ENCODE measurements around the gene AMZ1. TPM values are rescaled to one million over a fixed set of nuclear protein-coding genes. Genes with fewer than 3 reads are reported as not detected.

The AMZ1 gene
- total RNA-seq, 4 donors from 2014 or later = 0.17 TPM; not detected in 3

DNA sequence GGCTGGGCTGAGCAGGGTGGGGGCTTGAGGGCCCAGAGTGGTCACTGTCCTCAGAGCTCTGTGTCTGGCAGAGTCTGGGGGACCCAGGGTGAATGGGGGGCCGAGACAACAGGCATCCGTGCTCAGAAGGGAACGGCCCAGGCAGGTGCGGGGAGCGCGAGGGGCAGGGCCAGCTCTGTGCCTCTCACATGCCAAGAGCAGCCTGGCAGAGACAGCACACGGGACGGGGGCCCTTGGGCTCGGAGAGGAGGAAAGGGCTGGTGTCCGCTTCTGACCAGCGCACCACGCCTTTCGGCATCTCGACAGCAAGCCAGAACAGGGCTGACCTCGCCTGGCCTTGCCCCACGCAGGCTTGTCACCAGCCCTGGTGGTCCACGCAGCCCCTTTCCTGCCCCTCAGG lies 13.4 kb downstream of the AMZ1 start:
- no peak overlapping the region for H3K27ac ChIP-seq
- no peak overlapping the region for H3K4me3 ChIP-seq
- DNase-seq (ENCODE audit: low spot score in 2 of 2) = no peak
- no peaks in the 10 kb centered on the region for H3K4me1 ChIP-seq
- WGBS = 73% methylated on average over 13 of the region's 17 CpGs
- no peak for TF ChIP-seq EP300 (IDR thresholded peaks at IDR 0.05)
- TF ChIP-seq, protein P1, sequence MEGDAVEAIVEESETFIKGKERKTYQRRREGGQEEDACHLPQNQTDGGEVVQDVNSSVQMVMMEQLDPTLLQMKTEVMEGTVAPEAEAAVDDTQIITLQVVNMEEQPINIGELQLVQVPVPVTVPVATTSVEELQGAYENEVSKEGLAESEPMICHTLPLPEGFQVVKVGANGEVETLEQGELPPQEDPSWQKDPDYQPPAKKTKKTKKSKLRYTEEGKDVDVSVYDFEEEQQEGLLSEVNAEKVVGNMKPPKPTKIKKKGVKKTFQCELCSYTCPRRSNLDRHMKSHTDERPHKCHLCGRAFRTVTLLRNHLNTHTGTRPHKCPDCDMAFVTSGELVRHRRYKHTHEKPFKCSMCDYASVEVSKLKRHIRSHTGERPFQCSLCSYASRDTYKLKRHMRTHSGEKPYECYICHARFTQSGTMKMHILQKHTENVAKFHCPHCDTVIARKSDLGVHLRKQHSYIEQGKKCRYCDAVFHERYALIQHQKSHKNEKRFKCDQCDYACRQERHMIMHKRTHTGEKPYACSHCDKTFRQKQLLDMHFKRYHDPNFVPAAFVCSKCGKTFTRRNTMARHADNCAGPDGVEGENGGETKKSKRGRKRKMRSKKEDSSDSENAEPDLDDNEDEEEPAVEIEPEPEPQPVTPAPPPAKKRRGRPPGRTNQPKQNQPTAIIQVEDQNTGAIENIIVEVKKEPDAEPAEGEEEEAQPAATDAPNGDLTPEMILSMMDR (IDR thresholded peaks at IDR 0.05) = no peak
- no peaks in the 10 kb centered on the region for H3K36me3 ChIP-seq
- peaks cover 2% of the 10 kb centered on the region for H3K27me3 ChIP-seq
- H3K9me3 ChIP-seq = no peaks in the 10 kb centered on the region

DNA sequence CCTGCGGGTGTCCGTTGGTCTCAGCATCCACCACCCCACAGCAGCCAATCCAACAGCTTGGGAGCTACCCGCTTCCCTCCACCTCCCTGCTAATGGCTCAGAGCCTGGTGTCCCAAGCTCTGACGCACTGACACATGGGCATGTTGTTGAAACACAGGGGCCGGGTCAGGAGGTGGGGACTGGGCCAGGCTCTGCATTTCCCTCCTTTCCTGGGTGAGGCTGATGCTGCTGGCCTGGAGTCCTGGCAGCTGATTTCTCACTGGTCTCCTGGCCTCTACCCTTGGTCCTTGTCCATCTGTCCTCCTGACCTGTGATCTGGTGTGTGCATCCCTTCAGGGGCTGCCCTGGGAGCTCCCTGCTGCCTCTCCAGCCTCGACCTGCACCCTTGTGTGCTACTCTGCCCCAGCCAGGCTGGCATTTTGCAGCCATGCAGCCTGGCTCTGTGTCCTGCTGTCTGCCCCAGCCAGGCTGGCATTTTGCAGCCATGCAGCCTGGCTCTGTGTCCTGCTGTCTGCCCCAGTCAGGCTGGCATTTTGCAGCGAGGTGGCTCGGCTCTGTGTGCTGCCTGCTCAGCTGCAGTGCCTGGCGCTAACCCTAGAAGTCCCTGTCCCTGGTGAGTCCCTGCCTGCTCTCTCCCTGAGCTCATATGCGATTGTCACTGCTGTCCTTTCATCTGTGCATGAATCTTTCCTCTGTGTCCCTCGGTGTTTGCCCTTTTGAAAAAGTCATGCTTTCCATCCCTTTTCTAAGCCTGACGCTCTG lies 14.0 kb downstream of the AMZ1 start:
- no peaks in the 10 kb centered on the region for H3K36me3 ChIP-seq
- H3K27me3 ChIP-seq = peaks cover 2% of the 10 kb centered on the region
- H3K4me1 ChIP-seq = no peaks in the 10 kb centered on the region
- DNase-seq (ENCODE audit: low spot score in 2 of 2) = peak; percentile 87 to 89
- H3K27ac ChIP-seq = no peak overlapping the region
- TF ChIP-seq EP300 (IDR thresholded peaks at IDR 0.05) (no peak), POLR2AphosphoS5 (IDR thresholded peaks at IDR 0.05) (no peak), POLR2A (IDR thresholded peaks at IDR 0.05) (no peak)
- TF ChIP-seq, protein P1 (IDR thresholded peaks at IDR 0.05) = no peak
- H3K4me3 ChIP-seq = no peak overlapping the region
- 51% methylated on average over 9 of the region's 12 CpGs for WGBS
- no peaks in the 10 kb centered on the region for H3K9me3 ChIP-seq

DNA sequence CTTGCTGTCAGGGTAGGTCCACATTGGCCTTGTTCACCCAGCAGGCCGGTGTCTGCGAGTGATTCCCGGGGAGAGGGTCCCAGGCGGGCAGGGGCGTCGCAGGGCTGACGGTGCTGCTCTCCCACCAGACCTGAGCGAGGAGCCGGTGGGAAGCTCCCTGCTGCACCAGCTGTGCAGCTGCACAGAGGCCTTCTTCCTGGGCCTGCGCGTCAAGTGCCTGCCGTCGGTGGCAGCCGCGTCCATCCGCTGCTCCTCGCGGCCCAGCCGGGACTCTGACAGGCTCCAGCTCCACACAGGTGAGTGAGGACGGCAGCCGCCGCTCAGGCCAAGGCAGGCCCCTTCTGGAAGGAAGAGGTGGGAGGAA lies 14.6 kb downstream of the AMZ1 start:
- H3K27ac ChIP-seq = no peak overlapping the region
- 80% methylated on average over 9 of the region's 22 CpGs for WGBS
- no peaks in the 10 kb centered on the region for H3K36me3 ChIP-seq
- H3K4me1 ChIP-seq = no peaks in the 10 kb centered on the region
- no peak for TF ChIP-seq POLR2A (IDR thresholded peaks at IDR 0.05)
- no peak for TF ChIP-seq EP300 (IDR thresholded peaks at IDR 0.05)
- TF ChIP-seq, protein P1 (IDR thresholded peaks at IDR 0.05) = no peak
- TF ChIP-seq POLR2AphosphoS5 (IDR thresholded peaks at IDR 0.05) = no peak
- peaks cover 2% of the 10 kb centered on the region for H3K27me3 ChIP-seq
- no peak overlapping the region for H3K4me3 ChIP-seq
- no peak for DNase-seq (ENCODE audit: low spot score in 2 of 2)
- no peaks in the 10 kb centered on the region for H3K9me3 ChIP-seq

DNA sequence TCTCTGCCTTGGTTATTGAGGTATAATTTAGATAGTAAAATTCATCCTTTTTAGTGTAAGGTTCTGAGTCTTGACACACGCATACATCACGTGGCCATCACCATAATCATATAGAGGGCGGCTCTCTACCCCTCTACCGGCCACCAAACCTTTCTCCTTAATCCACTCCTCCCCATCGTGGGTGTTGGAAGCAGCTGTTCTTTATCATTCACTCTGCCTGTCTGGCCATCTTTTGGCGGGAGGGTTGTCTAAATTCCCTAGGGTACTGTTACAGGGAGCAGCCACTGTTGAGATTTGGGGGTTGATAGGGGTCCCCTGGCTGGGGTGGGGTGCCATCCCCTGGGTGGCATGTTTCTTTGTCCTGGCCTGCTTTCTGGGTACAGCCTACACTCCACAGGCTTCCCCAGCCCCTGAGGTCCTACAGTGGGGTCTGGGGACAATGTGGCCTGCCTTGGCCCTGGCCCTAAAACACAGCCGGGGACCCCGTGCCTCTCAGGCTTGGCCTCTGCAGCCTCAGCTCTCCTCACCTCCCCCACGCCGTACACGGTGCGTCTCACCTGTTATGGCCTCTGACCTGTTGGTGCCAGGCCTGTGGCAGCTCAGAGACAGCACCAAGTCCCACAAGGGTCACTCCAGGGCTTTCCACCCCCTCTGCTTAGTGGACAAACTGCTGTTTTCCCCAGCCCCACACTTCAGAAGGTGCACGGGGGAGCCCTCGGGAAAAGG lies 17.5 kb downstream of the AMZ1 start:
- Histone ChIP-seq H3K4me1 (peaks cover 11% of the 10 kb centered on the region), H3K9me3 (no peaks in the 10 kb centered on the region), H3K4me3 (no peak overlapping the region), H3K36me3 (no peaks in the 10 kb centered on the region), H3K27ac (no peak overlapping the region), H3K27me3 (no peaks in the 10 kb centered on the region)
- no peak for DNase-seq (ENCODE audit: low spot score in 2 of 2)
- TF ChIP-seq POLR2AphosphoS5 (IDR thresholded peaks at IDR 0.05) = no peak
- no peak for TF ChIP-seq EP300 (IDR thresholded peaks at IDR 0.05)
- TF ChIP-seq POLR2A (IDR thresholded peaks at IDR 0.05) = no peak
- TF ChIP-seq, protein P1 (IDR thresholded peaks at IDR 0.05) = no peak
- WGBS = 86% methylated on average over 13 of the region's 14 CpGs

DNA sequence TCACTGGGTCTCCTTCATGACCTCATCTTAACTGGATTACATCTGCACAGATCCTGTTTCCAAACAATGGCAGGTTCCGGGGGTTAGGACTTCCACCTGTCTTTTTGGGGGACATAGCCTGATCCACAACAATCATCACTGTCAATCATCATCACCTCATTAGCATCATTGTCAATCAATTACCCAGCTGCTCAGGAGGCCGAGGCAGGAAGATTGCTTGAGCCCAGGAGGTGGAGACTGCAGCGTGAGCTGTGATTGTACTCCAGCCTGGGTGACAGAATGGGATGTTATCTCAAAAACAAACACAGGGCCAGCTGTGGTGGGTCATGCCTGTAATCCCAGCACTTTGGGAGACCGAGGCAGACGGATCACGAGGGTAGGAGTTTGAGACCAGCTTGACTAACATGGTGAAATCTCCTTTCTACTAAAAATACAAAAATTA lies 18.7 kb downstream of the AMZ1 start:
- H3K27me3 ChIP-seq = no peaks in the 10 kb centered on the region
- peaks cover 11% of the 10 kb centered on the region for H3K4me1 ChIP-seq
- H3K9me3 ChIP-seq = no peaks in the 10 kb centered on the region
- H3K36me3 ChIP-seq = no peaks in the 10 kb centered on the region
- TF ChIP-seq POLR2AphosphoS5 (IDR thresholded peaks at IDR 0.05) (no peak), POLR2A (IDR thresholded peaks at IDR 0.05) (no peak), EP300 (IDR thresholded peaks at IDR 0.05) (no peak)
- TF ChIP-seq, protein P1 (IDR thresholded peaks at IDR 0.05) = no peak
- H3K4me3 ChIP-seq = no peak overlapping the region
- no peak overlapping the region for H3K27ac ChIP-seq
- DNase-seq (ENCODE audit: low spot score in 2 of 2) = no peak
- 87% methylated on average over 5 of the region's 6 CpGs for WGBS
